Activated T-cell treated with anti-CD3 and anti-CD28 coated beads, Interleukin-2, amount 50 U/mL, for 24 hours (primary cell): ENCODE data around the gene KRT3.

Experiments used
- DNase-seq: peaks from one replicate; pipeline ENCODE4 v3.0.0-alpha.2; 2020
- H3K27ac Mint-ChIP-seq: 2 replicates; pipeline ENCODE4 v1.8.0; 2020; ENCODE audit warnings: mild to moderate bottlenecking, mixed read lengths
- H3K27me3 Mint-ChIP-seq: 2 replicates; pipeline ENCODE4 v1.8.0; 2020; ENCODE audit warnings: mixed read lengths
- H3K36me3 Mint-ChIP-seq: 2 replicates; pipeline ENCODE4 v1.8.0; 2020; ENCODE audit warnings: low read depth, mixed read lengths
- H3K4me1 Mint-ChIP-seq: 2 replicates; pipeline ENCODE4 v1.8.0; 2020; ENCODE audit warnings: low read depth, mixed read lengths
- H3K4me3 Mint-ChIP-seq: 2 replicates; pipeline ENCODE4 v1.8.0; 2020; ENCODE audit warnings: mild to moderate bottlenecking, moderate library complexity, mixed read lengths
- H3K9me3 Mint-ChIP-seq: 2 replicates; pipeline ENCODE4 v1.8.0; 2020; ENCODE audit warnings: mixed read lengths

KRT3 gene

DNA sequence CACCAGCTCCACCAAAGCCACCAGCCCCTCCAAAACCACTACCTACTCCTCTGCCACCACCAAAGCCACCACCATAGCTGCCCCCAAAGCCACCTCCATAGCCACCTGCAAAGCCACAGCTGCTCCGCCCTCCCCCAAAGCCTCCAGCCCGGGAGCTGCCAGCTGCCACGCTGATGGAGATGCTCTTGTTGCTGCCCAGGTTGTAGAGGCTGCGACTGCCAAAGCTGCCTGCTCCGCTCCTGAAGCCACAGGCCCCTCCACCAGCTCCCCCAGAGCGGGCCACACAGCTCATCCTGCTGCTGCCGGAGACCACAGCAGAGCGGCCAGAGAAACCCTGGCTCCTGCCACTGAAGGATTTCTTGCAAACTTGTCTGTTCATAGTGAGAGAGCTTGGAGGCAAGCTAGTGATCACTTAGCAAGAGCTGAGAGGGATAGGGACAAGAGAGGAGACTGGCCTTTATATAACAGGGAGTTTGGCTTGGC is 19.0 kb downstream of the KRT3 start, which contains the start of gene KRT76:
Gene KRT76 (minus strand): TSS at position 433 of the 483 bp plus-strand sequence. CDS start 54 bp downstream, at position 379.
- no peak within 1 kb of the TSS for H3K4me3 Mint-ChIP-seq
- H3K36me3 Mint-ChIP-seq = no peaks in the 10 kb centered on the region
- no peaks in the 10 kb centered on the region for H3K9me3 Mint-ChIP-seq
- no peak for DNase-seq
- no peaks in the 10 kb centered on the region for H3K27me3 Mint-ChIP-seq
- no peaks in the 10 kb centered on the region for H3K4me1 Mint-ChIP-seq
- H3K27ac Mint-ChIP-seq = no peak within 1 kb of the TSS

DNA sequence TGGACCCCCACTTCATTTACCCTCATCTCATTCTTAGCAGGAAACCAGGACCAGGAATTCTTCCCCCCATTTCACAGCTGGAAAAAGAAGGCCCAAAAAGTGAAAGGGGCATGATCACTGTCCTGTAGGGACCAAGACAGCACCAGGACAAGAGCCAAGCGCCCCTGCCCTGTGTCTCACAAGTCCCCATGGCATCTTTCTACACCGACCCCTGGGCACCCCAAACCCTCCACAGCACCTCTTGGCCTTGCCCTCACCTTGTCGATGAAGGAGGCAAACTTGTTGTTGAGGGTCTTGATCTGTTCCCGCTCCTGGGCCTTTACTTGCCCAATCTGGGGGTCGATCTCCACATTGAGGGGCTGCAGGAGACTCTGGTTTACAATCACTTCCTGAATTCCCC is 19.5 kb downstream of the KRT3 start:
- H3K4me1 Mint-ChIP-seq = no peaks in the 10 kb centered on the region
- H3K27ac Mint-ChIP-seq = no peak overlapping the region
- no peaks in the 10 kb centered on the region for H3K27me3 Mint-ChIP-seq
- H3K36me3 Mint-ChIP-seq = no peaks in the 10 kb centered on the region
- H3K9me3 Mint-ChIP-seq = no peaks in the 10 kb centered on the region
- H3K4me3 Mint-ChIP-seq = no peak overlapping the region
- DNase-seq = no peak

DNA sequence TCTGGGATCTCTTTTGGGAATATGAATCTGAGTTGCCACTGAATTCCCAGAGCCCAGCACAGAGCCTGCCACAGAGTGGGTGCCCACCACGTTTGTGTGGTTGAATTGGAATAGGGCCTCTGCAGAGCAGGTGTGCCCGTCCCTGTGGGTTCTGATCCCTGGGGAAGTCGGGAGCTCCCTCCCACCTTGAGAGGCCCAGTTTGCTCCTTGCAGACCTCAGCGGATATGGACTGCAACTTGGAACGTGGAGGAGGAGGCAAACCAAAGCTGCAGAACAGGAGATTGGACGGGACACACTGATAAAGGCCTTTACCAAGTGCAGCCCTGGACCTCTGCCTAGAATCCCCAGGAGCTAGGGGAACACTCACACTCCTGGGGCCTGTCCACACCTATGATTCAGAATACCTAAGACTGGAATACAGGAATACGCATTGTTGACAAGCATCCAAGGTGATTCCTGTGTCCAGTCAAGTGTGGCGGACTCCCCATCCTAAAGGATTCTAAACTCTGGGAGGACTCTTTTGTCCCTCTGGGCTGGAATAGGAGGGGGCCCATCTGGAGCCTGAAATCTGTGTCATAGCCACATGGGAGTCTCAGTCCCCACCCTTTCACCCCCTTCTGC is 21.2 kb downstream of the KRT3 start:
- H3K27me3 Mint-ChIP-seq = no peaks in the 10 kb centered on the region
- no peak overlapping the region for H3K27ac Mint-ChIP-seq
- no peak for DNase-seq
- no peaks in the 10 kb centered on the region for H3K4me1 Mint-ChIP-seq
- H3K4me3 Mint-ChIP-seq = no peak overlapping the region
- H3K36me3 Mint-ChIP-seq = no peaks in the 10 kb centered on the region
- no peaks in the 10 kb centered on the region for H3K9me3 Mint-ChIP-seq

DNA sequence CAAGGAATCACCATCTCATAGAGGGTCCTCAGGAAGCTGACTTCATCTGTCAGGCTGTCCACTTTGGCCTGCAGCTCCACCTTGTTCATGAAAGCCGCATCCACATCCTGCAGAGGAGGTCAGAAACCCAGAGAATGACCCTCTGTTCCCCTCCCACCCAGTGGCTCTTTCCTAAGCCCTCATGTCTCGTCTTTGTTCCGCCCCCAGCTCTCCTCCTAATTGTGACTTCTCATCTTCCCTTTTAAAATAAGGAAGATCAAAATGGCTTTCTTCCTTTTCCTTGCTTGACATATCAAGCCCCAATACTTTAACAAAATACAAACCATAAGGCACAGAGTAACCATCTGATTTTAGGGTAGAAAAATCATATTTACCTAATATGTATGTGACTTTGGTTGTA is 23.1 kb downstream of the KRT3 start:
- Mint-ChIP-seq H3K4me1 (no peaks in the 10 kb centered on the region), H3K27ac (no peak overlapping the region), H3K9me3 (no peaks in the 10 kb centered on the region), H3K36me3 (no peaks in the 10 kb centered on the region), H3K27me3 (no peaks in the 10 kb centered on the region), H3K4me3 (no peak overlapping the region)
- no peak for DNase-seq

DNA sequence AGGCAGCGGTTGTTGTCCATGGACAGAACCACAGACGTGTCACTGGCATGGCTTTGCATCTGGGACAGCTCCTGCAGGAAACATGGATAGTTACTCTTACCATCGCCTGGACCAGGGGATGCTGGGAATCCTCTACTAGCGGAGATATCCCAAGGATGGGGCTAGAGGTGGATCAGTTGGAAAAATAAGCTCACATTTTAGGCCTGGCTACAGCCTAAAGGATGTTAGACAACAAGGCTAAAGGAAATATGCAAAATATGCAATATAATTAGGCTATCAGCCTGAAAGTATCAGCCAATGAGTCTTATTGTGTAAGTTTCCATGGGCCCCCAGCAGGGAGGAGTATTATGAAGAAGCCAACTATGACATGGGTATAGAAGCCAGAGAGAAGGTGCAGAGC is 23.7 kb downstream of the KRT3 start:
- DNase-seq = no peak
- no peak overlapping the region for H3K4me3 Mint-ChIP-seq
- H3K27ac Mint-ChIP-seq = no peak overlapping the region
- no peaks in the 10 kb centered on the region for H3K4me1 Mint-ChIP-seq
- H3K9me3 Mint-ChIP-seq = no peaks in the 10 kb centered on the region
- H3K36me3 Mint-ChIP-seq = no peaks in the 10 kb centered on the region
- H3K27me3 Mint-ChIP-seq = no peaks in the 10 kb centered on the region

DNA sequence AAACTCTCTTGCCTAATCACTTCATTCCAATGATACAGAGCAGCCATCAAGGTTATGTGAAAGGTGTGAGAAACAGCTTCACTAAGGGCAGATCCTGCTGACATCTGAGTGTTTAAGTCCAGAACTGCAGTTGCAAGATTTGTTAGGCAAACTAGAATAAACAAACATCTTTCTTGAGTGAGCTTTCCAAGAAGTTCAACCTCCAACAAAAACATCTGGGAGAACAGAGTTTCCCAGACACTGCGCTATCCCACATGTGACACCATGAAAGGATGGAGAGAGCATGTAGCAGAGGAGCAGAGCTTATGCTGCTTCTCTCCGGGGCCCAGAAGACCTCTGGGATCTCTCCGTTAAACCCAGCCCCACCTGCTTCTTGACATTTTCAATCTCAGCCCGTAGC is 24.4 kb downstream of the KRT3 start:
- no peak for DNase-seq
- H3K27me3 Mint-ChIP-seq = no peaks in the 10 kb centered on the region
- no peaks in the 10 kb centered on the region for H3K36me3 Mint-ChIP-seq
- H3K27ac Mint-ChIP-seq = no peak overlapping the region
- H3K9me3 Mint-ChIP-seq = no peaks in the 10 kb centered on the region
- H3K4me3 Mint-ChIP-seq = no peak overlapping the region
- no peaks in the 10 kb centered on the region for H3K4me1 Mint-ChIP-seq

DNA sequence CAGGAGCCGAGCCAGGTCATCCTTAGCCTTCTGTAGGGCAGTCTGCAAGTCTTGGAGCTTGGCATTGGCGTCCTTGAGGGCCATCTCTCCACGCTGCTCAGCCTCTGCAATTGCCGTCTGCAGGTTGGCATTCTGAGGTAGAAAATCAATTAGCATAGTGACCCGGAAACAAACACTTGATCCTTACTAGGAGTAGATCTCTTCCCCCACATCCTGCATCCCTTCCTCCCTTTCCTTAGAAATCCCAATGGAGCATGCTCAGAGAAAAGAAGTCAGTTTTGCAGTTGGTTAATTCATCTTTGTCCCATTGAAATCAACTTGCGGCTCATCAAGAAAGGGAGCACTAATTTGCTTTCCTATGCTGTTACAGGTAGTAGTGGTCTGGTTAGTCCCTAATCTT is 24.8 kb downstream of the KRT3 start:
- H3K9me3 Mint-ChIP-seq = no peaks in the 10 kb centered on the region
- H3K27ac Mint-ChIP-seq = no peak overlapping the region
- no peak for DNase-seq
- no peaks in the 10 kb centered on the region for H3K27me3 Mint-ChIP-seq
- H3K4me1 Mint-ChIP-seq = no peaks in the 10 kb centered on the region
- H3K36me3 Mint-ChIP-seq = no peaks in the 10 kb centered on the region
- no peak overlapping the region for H3K4me3 Mint-ChIP-seq

DNA sequence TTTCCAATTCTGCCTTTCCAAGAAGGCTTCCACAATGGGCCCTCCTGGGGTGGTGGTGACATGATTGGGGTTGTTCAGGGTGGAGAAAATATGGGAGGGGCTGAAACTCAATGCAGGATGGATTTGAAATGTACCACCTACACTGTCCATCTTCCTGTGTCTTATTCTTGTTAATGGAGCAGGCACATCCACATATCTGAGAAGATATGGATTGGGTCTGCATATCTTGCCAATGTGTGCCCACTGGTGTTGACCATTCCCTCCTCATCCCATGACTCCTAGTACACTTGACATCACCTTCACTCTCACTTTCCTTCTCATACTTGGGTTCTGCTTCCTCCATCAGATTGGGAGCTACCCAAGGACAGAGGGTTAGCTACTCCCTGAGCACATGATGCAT is 26.0 kb downstream of the KRT3 start:
- Mint-ChIP-seq H3K9me3 (no peaks in the 10 kb centered on the region), H3K27ac (no peak overlapping the region), H3K36me3 (no peaks in the 10 kb centered on the region), H3K4me1 (no peaks in the 10 kb centered on the region), H3K4me3 (no peak overlapping the region), H3K27me3 (no peaks in the 10 kb centered on the region)
- DNase-seq = no peak

DNA sequence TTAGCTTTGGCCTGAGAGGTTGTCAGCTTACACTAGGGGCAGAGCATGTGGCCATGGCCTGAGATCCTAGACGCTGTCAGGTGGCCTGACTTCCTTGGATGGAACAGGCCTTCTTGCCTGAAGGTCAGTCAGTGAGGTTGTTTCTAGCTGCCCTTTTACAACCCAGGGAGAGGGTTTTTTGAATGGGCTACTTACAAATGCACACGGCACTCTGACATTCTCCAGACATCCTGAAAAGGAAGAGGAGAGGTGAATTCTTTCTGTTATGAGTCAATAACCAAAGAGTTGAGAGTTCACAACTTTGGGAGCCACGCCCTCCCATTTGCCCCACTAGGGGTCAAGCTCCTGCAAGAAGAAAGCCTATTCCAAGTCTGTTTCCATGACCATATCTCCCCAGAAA is 26.6 kb downstream of the KRT3 start:
- Mint-ChIP-seq H3K27me3 (no peaks in the 10 kb centered on the region), H3K27ac (no peak overlapping the region), H3K9me3 (no peaks in the 10 kb centered on the region), H3K4me3 (no peak overlapping the region), H3K36me3 (no peaks in the 10 kb centered on the region), H3K4me1 (no peaks in the 10 kb centered on the region)
- DNase-seq = no peak

DNA sequence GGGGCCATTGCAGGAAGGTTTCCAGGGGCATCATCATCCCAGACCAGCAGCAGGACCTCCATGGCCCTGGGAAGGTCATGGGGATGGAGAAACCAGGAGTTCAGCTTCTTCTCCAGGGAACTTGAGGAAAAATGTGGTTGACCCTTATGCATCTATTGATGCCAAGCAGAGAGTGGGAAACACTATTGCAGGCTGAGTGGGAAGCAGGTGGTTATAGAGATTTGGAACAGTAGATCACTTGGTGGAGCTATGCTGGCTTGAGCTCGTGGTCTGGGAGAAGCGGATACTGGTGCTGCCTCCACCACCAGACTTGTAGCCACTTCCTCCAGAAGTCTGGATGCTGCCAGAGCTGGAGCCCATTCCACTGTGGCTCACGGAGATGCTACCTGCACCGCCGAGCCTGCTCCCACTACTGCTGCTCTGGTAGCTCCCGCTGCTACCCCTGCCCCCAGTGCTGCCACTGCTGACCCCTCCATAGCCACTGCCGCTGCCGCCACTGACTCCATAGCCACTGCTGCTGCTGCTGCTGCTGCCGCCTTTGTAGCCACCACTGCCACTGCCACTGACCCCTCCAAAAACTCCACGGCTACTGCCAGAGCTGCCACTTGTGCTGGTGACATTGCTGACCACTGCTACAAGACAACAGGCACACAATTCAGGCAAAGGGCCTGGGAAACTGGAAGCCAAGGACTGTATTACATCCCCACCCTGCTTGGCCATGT is 27.3 kb downstream of the KRT3 start:
- Mint-ChIP-seq H3K4me1 (no peaks in the 10 kb centered on the region), H3K4me3 (no peak overlapping the region), H3K36me3 (no peaks in the 10 kb centered on the region), H3K27me3 (no peaks in the 10 kb centered on the region), H3K27ac (no peak overlapping the region), H3K9me3 (no peaks in the 10 kb centered on the region)
- DNase-seq = no peak

DNA sequence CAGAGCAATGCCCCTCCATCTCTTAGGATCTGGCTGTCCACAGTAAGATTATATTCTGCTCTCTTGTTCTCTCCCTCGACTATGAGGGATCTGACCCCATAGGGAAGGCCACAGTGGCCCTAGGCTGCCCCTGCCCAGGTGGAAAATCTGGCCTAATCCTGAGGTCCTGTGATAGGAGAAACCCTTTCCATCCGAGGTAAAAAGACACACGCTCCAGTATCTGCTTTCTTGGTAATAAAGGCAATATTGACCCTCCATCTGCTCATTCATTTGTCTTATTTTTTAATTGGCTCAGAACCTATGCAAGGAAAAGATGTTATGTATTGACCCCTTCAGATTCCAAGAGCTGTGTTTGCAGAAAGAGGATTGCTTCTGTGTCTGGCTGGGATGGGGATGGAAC is 28.5 kb downstream of the KRT3 start:
- Mint-ChIP-seq H3K27ac (no peak overlapping the region), H3K4me3 (no peak overlapping the region)
- no peak for DNase-seq

DNA sequence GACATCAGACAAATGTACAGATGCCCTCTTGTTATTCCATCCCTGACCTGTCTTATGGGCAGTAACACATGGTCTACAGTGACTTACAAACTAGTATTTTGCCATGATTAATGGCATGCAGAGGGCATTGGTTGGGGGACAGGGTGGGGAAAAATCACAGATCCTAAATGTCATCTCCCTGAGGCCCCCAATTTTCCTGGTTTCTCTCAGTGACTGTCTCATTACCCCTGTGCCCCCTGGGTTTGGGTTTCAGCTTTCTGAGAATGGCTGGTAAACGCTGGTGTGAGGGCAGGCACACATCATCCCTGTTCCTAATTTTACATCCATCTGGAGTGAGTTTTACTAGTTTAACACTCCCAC is 28.9 kb downstream of the KRT3 start:
- Mint-ChIP-seq H3K9me3 (peaks cover 4% of the 10 kb centered on the region), H3K27me3 (no peaks in the 10 kb centered on the region), H3K4me1 (no peaks in the 10 kb centered on the region), H3K4me3 (no peak overlapping the region), H3K27ac (no peak overlapping the region), H3K36me3 (no peaks in the 10 kb centered on the region)
- DNase-seq = no peak

More for the DNA sequence above, 28.5 kb downstream of the KRT3 start:
- Mint-ChIP-seq H3K36me3 (no peaks in the 10 kb centered on the region), H3K4me1 (no peaks in the 10 kb centered on the region), H3K9me3 (peaks cover 4% of the 10 kb centered on the region), H3K27me3 (no peaks in the 10 kb centered on the region)

DNA sequence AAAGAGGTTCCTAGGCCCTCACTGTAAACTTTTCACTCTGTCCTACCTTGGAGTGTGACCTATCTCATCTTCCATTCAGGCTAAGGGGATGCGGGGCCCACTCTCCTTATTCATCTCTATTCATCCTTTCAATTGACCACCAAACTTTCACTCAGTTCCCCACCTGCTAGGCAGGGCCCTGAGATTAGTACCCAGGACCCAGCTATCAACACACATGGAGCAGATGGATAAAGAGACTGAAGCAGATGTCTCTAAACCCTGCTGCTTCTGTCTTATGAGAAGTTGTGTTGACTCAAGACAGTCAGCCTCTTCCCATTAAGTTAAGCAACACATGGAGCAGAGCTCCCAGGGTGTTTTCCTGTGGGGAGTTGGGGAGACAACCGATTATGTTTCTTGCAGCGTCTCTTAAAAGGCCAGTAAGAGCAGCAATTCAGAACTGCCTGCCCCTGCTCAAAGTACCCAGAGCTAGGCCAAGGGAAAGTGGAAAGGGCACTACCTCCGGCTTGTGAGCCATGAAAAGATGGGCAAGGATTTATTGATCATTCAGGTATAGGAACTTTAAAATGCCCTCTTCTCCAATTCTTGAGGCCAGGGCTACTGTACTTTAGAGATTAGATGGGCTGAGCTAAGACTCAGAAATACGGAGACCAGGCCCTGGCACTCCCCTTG is 29.4 kb downstream of the KRT3 start:
- Mint-ChIP-seq H3K4me1 (no peaks in the 10 kb centered on the region), H3K27me3 (no peaks in the 10 kb centered on the region), H3K27ac (no peak overlapping the region)

DNA sequence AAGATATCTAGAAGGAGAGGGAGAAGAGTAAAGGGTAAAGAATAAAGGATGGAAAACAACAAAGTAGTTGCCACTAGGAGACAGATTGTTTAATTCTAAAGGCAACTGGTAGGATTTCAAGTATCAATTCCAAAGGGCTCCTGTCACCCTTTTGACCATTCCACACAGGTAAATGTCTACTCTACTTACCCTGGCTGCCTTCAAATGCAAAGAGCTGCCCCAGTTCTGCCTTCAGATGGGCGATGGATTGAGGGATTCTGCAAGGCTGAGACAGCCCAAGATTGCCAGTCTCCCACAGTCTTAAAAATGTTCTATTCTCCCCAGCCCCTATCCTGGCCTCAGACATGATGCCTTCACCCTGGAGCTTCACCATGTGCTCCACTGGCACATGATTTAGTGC is 30.2 kb downstream of the KRT3 start:
- H3K4me3 Mint-ChIP-seq = no peak overlapping the region
- H3K4me1 Mint-ChIP-seq = no peaks in the 10 kb centered on the region
- DNase-seq = no peak
- H3K9me3 Mint-ChIP-seq = peaks cover 11% of the 10 kb centered on the region
- no peaks in the 10 kb centered on the region for H3K27me3 Mint-ChIP-seq
- H3K27ac Mint-ChIP-seq = no peak overlapping the region
- no peaks in the 10 kb centered on the region for H3K36me3 Mint-ChIP-seq

More for the DNA sequence above, 29.4 kb downstream of the KRT3 start:
- Mint-ChIP-seq H3K4me3 (no peak overlapping the region), H3K36me3 (no peaks in the 10 kb centered on the region), H3K9me3 (peaks cover 6% of the 10 kb centered on the region)
- DNase-seq = no peak

DNA sequence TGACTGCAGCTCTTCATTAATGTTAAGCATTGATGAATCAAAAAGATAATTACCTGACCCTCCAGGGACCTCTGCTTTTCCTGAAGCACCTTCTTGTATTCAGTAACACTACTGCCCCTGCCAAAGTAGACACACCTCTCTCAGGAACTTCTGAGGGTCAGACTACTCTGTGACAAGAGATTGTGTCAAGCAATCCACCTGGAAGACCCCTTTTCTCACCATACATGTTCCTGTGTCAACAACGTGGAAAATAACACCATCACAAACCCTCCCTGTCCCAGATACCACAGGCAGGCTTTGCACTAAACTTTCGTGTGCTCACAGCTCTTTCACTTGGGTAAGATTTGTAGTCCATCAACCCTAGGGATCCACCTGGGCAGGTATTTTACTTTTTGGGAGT is 31.9 kb downstream of the KRT3 start:
- no peaks in the 10 kb centered on the region for H3K36me3 Mint-ChIP-seq
- peaks cover 12% of the 10 kb centered on the region for H3K9me3 Mint-ChIP-seq
- no peak for DNase-seq
- H3K4me1 Mint-ChIP-seq = no peaks in the 10 kb centered on the region
- H3K27me3 Mint-ChIP-seq = no peaks in the 10 kb centered on the region
- no peak overlapping the region for H3K4me3 Mint-ChIP-seq
- no peak overlapping the region for H3K27ac Mint-ChIP-seq
